A673 (cell line): ENCODE data around the gene FKBP11. TPM values are rescaled to one million over a fixed set of nuclear protein-coding genes. Genes with fewer than 3 reads are reported as not detected.

Source experiments
- BruUV-seq: library from RNA; stranded (reverse); fragments of 400-500 nt; replicated peaks from 2 replicates; lab custom pipeline; 2021; lab: Mats Ljungman, UMichigan
- CTCF ChIA-PET: fragments of 300-600 bp; sonication (Branson Sonifier 250); formaldehyde crosslinking; loops from one replicate; lab custom pipeline; 2022; ENCODE audit warnings: antibody characterized with exemption; lab: Charles Lee
- POLR2A ChIA-PET: fragments of 300-600 bp; sonication (Branson Sonifier 250); formaldehyde crosslinking; loops from one replicate; lab custom pipeline; 2022; ENCODE audit warnings: antibody characterized with exemption; ENCODE audit not compliant: low non-redundant PET; lab: Charles Lee
- DNase-seq: peaks from one replicate; pipeline ENCODE4 v3.0.0-alpha.2; 2015; ENCODE audit warnings: low spot score
- H3K27ac ChIP-seq: fragments of 200-600 bp; sonication (generic); 2 replicates; pipeline ENCODE4 v1.5.1; 2016; ENCODE audit warnings: mixed run types, low read depth, mild to moderate bottlenecking, mixed read lengths, antibody characterized with exemption, low read length; ENCODE audit not compliant: poor library complexity, severe bottlenecking
- H3K27me3 ChIP-seq: fragments of 200-600 bp; sonication (generic); replicated peaks from 2 replicates; pipeline ENCODE4 v1.6.1; 2017; ENCODE audit warnings: mixed run types, low read depth, mild to moderate bottlenecking, mixed read lengths, antibody characterized with exemption, low read length; ENCODE audit not compliant: insufficient read depth, poor library complexity
- H3K36me3 ChIP-seq: fragments of 200-600 bp; sonication (generic); 2 replicates; pipeline ENCODE4 v1.6.1; 2016; ENCODE audit warnings: mixed run types, mild to moderate bottlenecking, mixed read lengths, antibody characterized with exemption, low read length; ENCODE audit not compliant: insufficient read depth, poor library complexity, severe bottlenecking
- H3K4me1 ChIP-seq: fragments of 200-600 bp; sonication (generic); 2 replicates; pipeline ENCODE4 v1.6.1; 2017; ENCODE audit warnings: mixed run types, mild to moderate bottlenecking, mixed read lengths, antibody characterized with exemption, low read length; ENCODE audit not compliant: insufficient read depth, poor library complexity, severe bottlenecking
- H3K4me3 ChIP-seq: fragments of 200-600 bp; sonication (generic); 2 replicates; pipeline ENCODE4 v1.5.1; 2016; ENCODE audit warnings: low read depth, mixed run types, mild to moderate bottlenecking, mixed read lengths, low read length; ENCODE audit not compliant: poor library complexity, severe bottlenecking
- H3K9me3 ChIP-seq: fragments of 200-600 bp; sonication (generic); 2 replicates; pipeline ENCODE4 v1.6.1; 2016; ENCODE audit warnings: mixed run types, low read depth, mild to moderate bottlenecking, mixed read lengths, antibody characterized with exemption, low read length; ENCODE audit not compliant: poor library complexity, severe bottlenecking
- EZH2 ChIP-seq: fragments of 200-600 bp; sonication (generic); IDR thresholded peaks from 2 replicates; pipeline ENCODE4 v1.6.1; 2017; ENCODE audit warnings: borderline replicate concordance, low read depth, mild to moderate bottlenecking, mixed read lengths, antibody characterized with exemption, low read length; ENCODE audit not compliant: poor library complexity, severe bottlenecking
- intact Hi-C: fragments of 100-400 bp; cut with micrococcal nuclease; formaldehyde crosslinking; loops from one replicate; pipeline ENCODE4 v1.10.0; 2022; ENCODE audit not compliant: unreplicated experiment
- total RNA-seq: library from RNA; stranded (reverse); gene quantifications from 2 replicates; pipeline ENCODE4 v1.2.3, GENCODE V29; 2021
- TF ChIP-seq, protein P1 (sequence below): fragments of 300-800, 200-600 bp; sonication (generic); conservative IDR thresholded peaks from 2 replicates; pipeline ENCODE4 v1.5.1; 2017; ENCODE audit warnings: low read depth, mild to moderate bottlenecking, antibody characterized with exemption, low read length, moderate library complexity, mixed read lengths

The FKBP11 gene
- total RNA-seq, 1 experiment from 2014 or later: 32.5 TPM

DNA sequence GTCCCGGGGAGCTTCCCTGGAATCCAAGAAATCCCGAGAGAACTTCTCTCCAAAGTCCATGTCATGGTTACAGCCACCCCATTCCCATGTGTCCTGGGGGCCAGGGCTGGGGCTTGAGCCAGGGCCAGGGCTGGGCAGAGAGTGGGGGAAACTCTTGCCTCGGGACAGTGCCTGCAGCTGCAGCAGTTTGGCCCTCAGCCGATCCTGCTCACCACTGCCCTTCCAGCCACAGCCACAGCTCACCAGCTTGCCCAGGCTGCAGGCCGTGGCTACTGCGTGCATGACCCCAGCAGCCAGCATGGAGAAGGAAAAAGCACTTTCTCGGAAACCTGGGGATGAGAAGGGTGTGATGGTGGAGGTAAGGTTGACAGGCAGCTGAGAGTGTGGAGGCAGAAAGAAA is 42.7 kb upstream of the FKBP11 start:
- POLR2A ChIA-PET: no interaction called here
- Histone ChIP-seq H3K4me1 (peaks cover 16% of the 10 kb centered on the region), H3K4me3 (no peak overlapping the region), H3K27me3 (peaks cover 36% of the 10 kb centered on the region), H3K27ac (no peak overlapping the region), H3K9me3 (no peaks in the 10 kb centered on the region), H3K36me3 (no peaks in the 10 kb centered on the region)
- CTCF ChIA-PET: interaction anchor here (0.6 to 1.2 kb wide), 4 partner anchors 10 to 29 kb away, joined by 3 to 5 read pairs (median 4); partner anchors contain the start of gene WNT1
- no TSS peak for BruUV-seq
- intact Hi-C loops: no loop called here
- no peak for DNase-seq
- TF ChIP-seq, protein P1, sequence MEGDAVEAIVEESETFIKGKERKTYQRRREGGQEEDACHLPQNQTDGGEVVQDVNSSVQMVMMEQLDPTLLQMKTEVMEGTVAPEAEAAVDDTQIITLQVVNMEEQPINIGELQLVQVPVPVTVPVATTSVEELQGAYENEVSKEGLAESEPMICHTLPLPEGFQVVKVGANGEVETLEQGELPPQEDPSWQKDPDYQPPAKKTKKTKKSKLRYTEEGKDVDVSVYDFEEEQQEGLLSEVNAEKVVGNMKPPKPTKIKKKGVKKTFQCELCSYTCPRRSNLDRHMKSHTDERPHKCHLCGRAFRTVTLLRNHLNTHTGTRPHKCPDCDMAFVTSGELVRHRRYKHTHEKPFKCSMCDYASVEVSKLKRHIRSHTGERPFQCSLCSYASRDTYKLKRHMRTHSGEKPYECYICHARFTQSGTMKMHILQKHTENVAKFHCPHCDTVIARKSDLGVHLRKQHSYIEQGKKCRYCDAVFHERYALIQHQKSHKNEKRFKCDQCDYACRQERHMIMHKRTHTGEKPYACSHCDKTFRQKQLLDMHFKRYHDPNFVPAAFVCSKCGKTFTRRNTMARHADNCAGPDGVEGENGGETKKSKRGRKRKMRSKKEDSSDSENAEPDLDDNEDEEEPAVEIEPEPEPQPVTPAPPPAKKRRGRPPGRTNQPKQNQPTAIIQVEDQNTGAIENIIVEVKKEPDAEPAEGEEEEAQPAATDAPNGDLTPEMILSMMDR: no peak
- no peak for TF ChIP-seq EZH2

DNA sequence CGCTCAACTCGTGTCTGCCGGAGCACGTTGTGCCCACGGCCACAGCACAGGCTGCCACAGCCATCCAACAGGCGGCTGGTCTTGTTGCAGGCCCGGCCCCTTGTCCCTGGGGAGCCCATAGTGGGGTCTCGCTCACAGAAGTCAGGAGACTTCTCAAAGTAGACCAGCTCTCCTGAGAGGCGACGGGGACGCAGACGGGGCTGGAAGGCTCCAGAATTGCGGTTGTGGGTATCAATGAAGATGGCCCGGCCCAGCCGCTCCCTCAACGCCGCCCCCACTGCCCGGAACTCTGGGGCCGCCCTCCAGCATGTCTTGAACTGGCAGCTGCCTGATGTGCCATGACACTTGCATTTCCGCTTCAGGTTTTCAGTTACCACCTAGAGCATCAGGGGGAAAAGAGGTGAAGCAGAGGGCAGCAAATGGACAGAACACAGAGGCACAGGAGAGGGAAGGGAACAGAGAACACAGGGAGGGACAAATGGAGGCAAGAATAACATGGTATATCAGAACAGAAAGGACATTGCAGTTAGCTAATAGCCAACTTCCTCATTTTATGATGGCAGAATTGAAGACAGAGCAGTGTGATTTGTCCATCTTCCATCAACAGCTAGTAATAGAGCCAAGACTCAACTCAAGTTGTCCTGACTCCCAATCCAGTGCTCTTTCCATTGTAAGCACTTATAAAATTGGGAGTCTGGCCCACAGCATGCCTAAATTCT is 41.0 kb upstream of the FKBP11 start:
- H3K4me1 ChIP-seq: peaks cover 12% of the 10 kb centered on the region
- H3K36me3 ChIP-seq: no peaks in the 10 kb centered on the region
- H3K27ac ChIP-seq: no peak overlapping the region
- intact Hi-C loops: no loop called here
- no peaks in the 10 kb centered on the region for H3K9me3 ChIP-seq
- no peak overlapping the region for H3K4me3 ChIP-seq
- POLR2A ChIA-PET: no interaction called here
- TF ChIP-seq EZH2: no peak
- TF ChIP-seq, protein P1: no peak
- BruUV-seq: no TSS peak
- CTCF ChIA-PET: interaction anchor here (0.6 to 1.1 kb wide), 3 partner anchors 9 to 18 kb away, joined by 3 read pairs; partner anchors contain the start of gene ARF3
- no peak for DNase-seq
- H3K27me3 ChIP-seq: peaks cover 19% of the 10 kb centered on the region

GRCh38 chr12:48965298-48965838 is 40.1 kb upstream of the FKBP11 start:
- intact Hi-C loops: no loop called here
- H3K9me3 ChIP-seq: no peaks in the 10 kb centered on the region
- no TSS peak for BruUV-seq
- peaks cover 10% of the 10 kb centered on the region for H3K27me3 ChIP-seq
- no peak for TF ChIP-seq EZH2
- TF ChIP-seq, protein P1: peak; percentile 43; the same call in 1 of the 2 replicates
- ChIA-PET CTCF (no interaction called here), POLR2A (no interaction called here)
- H3K4me3 ChIP-seq: no peak overlapping the region
- no peak overlapping the region for H3K27ac ChIP-seq
- peaks cover 5% of the 10 kb centered on the region for H3K4me1 ChIP-seq
- H3K36me3 ChIP-seq: no peaks in the 10 kb centered on the region
- DNase-seq: no peak
